GM19397 (cell line): Measurements from ENCODE around the gene PCDHGB7.
A peak's percentile ranks its signal among the peaks of the same experiment; 100 is the strongest.
"Not testable (repeated sequence)": the region's sequence is repeated elsewhere in the genome, so short reads cannot be mapped to it uniquely, and the experiment has no call there.

ENCODE experiments used
- ATAC-seq: cut with Tn5 transposase; IDR thresholded peaks from one replicate; pipeline ENCODE4 v1.9.1; 2021; ENCODE audit warnings: mild to moderate bottlenecking, moderate library complexity; ENCODE audit not compliant: unreplicated experiment

The PCDHGB7 gene

GRCh38 chr5:141417494-141418172, at the start of gene PCDHGB7:
Gene PCDHGB7, plus strand, starts transcription at chr5:141417677. Its CDS starts 183 bp downstream, at chr5:141417860.
- ATAC-seq = peak; percentile 83

- ATAC-seq = no peak
Measured at GRCh38 chr5:141369994-141370848, 47.3 kb upstream of the PCDHGB7 start, which contains the start of gene PCDHGB3. Gene PCDHGB3, plus strand, starts transcription at chr5:141370242. Its CDS starts 153 bp downstream, at chr5:141370395.

- ATAC-seq = no peak
Measured at GRCh38 chr5:141371572-141372475, 45.7 kb upstream of the PCDHGB7 start.

GRCh38 chr5:141373673-141374317, 43.7 kb upstream of the PCDHGB7 start, which contains the start of gene PCDHGA6:
Gene PCDHGA6, plus strand, starts transcription at chr5:141373891. Its CDS starts 193 bp downstream, at chr5:141374084.
- no peak for ATAC-seq

GRCh38 chr5:141374627-141375026, 42.9 kb upstream of the PCDHGB7 start:
- ATAC-seq = no peak

GRCh38 chr5:141375444-141376155, 41.9 kb upstream of the PCDHGB7 start:
- not testable (repeated sequence) for ATAC-seq

- no peak for ATAC-seq
Measured at GRCh38 chr5:141382469-141383294, 34.8 kb upstream of the PCDHGB7 start, which contains the start of gene PCDHGA7. Gene PCDHGA7, plus strand, starts transcription at chr5:141382742. Its CDS starts 158 bp downstream, at chr5:141382900.

- no peak for ATAC-seq
Measured at GRCh38 chr5:141383345-141383744, 34.1 kb upstream of the PCDHGB7 start.

GRCh38 chr5:141384471-141385267, 32.8 kb upstream of the PCDHGB7 start:
- ATAC-seq = no peak

- peak; percentile 94 for ATAC-seq
Measured at GRCh38 chr5:141387557-141388311, 29.7 kb upstream of the PCDHGB7 start, which contains the start of gene PCDHGB4. Gene PCDHGB4, plus strand, starts transcription at chr5:141387698. Its CDS starts 187 bp downstream, at chr5:141387885.

GRCh38 chr5:141388661-141389060, 28.8 kb upstream of the PCDHGB7 start:
- ATAC-seq = no peak

GRCh38 chr5:141389153-141390042, 28.1 kb upstream of the PCDHGB7 start:
- no peak for ATAC-seq

GRCh38 chr5:141392429-141393198, 24.9 kb upstream of the PCDHGB7 start, which contains the start of gene PCDHGA8:
Gene PCDHGA8, plus strand, starts transcription at chr5:141392633. Its CDS starts 181 bp downstream, at chr5:141392814.
- no peak for ATAC-seq

GRCh38 chr5:141393267-141393666, 24.2 kb upstream of the PCDHGB7 start:
- no peak for ATAC-seq
